Panc1 (cell line): ENCODE data around the gene KCNQ1. TPM values are rescaled to one million over a fixed set of nuclear protein-coding genes. Genes with fewer than 3 reads are reported as not detected.

ENCODE experiments used
- ATAC-seq: fragments of 200-7000 bp; cut with Tn5 transposase; 2 replicates; pipeline ENCODE4 v1.9.1; 2020; ENCODE audit warnings: mild to moderate bottlenecking, moderate library complexity
- BruUV-seq: library from RNA; stranded (reverse); fragments of 400-500 nt; replicated peaks from 2 replicates; lab custom pipeline; 2021; lab: Mats Ljungman, UMichigan
- CTCF ChIA-PET: fragments of 300-600 bp; sonication (Branson Sonifier 250); formaldehyde crosslinking; loops from one replicate; lab custom pipeline; 2022; ENCODE audit warnings: antibody characterized with exemption; lab: Charles Lee
- POLR2A ChIA-PET: fragments of 300-600 bp; sonication (Branson Sonifier 250); formaldehyde crosslinking; loops from one replicate; lab custom pipeline; 2022; ENCODE audit warnings: antibody characterized with exemption; lab: Charles Lee
- DNase-seq: peaks from one replicate; pipeline ENCODE4 v3.0.0-alpha.2; 2010; ENCODE audit warnings: low read depth, low spot score
- H3K27ac ChIP-seq: 2 replicates; pipeline ENCODE4 v1.5.1; 2011; ENCODE audit warnings: mild to moderate bottlenecking, low read length, inconsistent platforms
- H3K27me3 ChIP-seq: fragments of 200-500 bp; sonication (Bioruptor generic); 2 replicates; pipeline ENCODE4 v1.6.0; 2014; ENCODE audit warnings: low read length, inconsistent platforms; ENCODE audit not compliant: control insufficient read depth, insufficient read depth
- H3K36me3 ChIP-seq: fragments of 200-500 bp; sonication (Bioruptor generic); 2 replicates; pipeline ENCODE4 v1.5.1; 2014; ENCODE audit warnings: inconsistent platforms, mild to moderate bottlenecking, low read length, moderate library complexity; ENCODE audit not compliant: control insufficient read depth, insufficient read depth
- H3K4me1 ChIP-seq: 2 replicates; pipeline ENCODE4 v1.5.1; 2011; ENCODE audit warnings: inconsistent platforms, mild to moderate bottlenecking, low read length, moderate library complexity; ENCODE audit not compliant: control insufficient read depth, insufficient read depth
- H3K4me3 ChIP-seq, 2 experiments: 2 replicates each; pipeline ENCODE4 v1.5.1; 2011 to 2012; ENCODE audit warnings: low read depth in 2 of 2, low read length in 2 of 2, mild to moderate bottlenecking in 2 of 2, inconsistent platforms in 1 of 2, moderate library complexity in 1 of 2
- H3K9me3 ChIP-seq: fragments of 200-500 bp; sonication (Bioruptor generic); 2 replicates; pipeline ENCODE4 v1.5.1; 2014; ENCODE audit warnings: low read depth, mild to moderate bottlenecking, inconsistent platforms, low read length, moderate library complexity; ENCODE audit not compliant: control insufficient read depth, insufficient read depth
- POLR2AphosphoS5 ChIP-seq: IDR thresholded peaks from 2 replicates; pipeline ENCODE4 v1.6.1; 2012; ENCODE audit warnings: mild to moderate bottlenecking, low read depth, low read length, moderate library complexity
- REST ChIP-seq, 2 experiments: IDR thresholded peaks; 2 replicates each; pipeline ENCODE4 v1.6.1; 2011 to 2012; ENCODE audit warnings: low read depth in 2 of 2, control low read depth in 1 of 2, low read length in 1 of 2, mild to moderate bottlenecking in 1 of 2, moderate library complexity in 1 of 2; ENCODE audit not compliant: insufficient read depth in 1 of 2
- SIN3A ChIP-seq: IDR thresholded peaks from 2 replicates; pipeline ENCODE4 v1.6.1; 2012; ENCODE audit warnings: low read depth, mild to moderate bottlenecking, low read length, moderate library complexity, borderline replicate concordance; ENCODE audit not compliant: insufficient read depth
- TCF7L2 ChIP-seq: IDR thresholded peaks from 2 replicates; pipeline ENCODE4 v1.6.1; 2011; ENCODE audit warnings: mild to moderate bottlenecking, low read depth, low read length, inconsistent platforms
- in situ Hi-C: cut with HindIII; loops from 2 replicates; pipeline ENCODE4 v1.10.0; 2016; ENCODE audit warnings: low sequenced_read_pairs, low pct_unique_long_range_greater_than_20kb
- intact Hi-C: fragments of 100-400 bp; cut with micrococcal nuclease; formaldehyde crosslinking; loops from one replicate; pipeline ENCODE4 v1.10.0; 2022; ENCODE audit not compliant: unreplicated experiment
- total RNA-seq: library from RNA; stranded (reverse); gene quantifications from one replicate; pipeline ENCODE4 v1.2.1, GENCODE V29; 2021; ENCODE audit not compliant: unreplicated experiment
- TF ChIP-seq, protein P1 (sequence below): fragments of 450-650 bp; IDR thresholded peaks from 2 replicates; pipeline ENCODE4 v1.5.1; 2017; ENCODE audit warnings: mild to moderate bottlenecking

Gene KCNQ1
- total RNA-seq, 1 experiment from 2014 or later: 1.0 TPM

- TF ChIP-seq REST (IDR thresholded peaks at IDR 0.05; ENCODE audit: insufficient read depth in 1 of 2, low read depth in 2 of 2, low read length in 1 of 2): no peak
- TF ChIP-seq POLR2AphosphoS5: no peak
- TF ChIP-seq SIN3A: no peak
- TF ChIP-seq TCF7L2: no peak
- TF ChIP-seq, protein P1, sequence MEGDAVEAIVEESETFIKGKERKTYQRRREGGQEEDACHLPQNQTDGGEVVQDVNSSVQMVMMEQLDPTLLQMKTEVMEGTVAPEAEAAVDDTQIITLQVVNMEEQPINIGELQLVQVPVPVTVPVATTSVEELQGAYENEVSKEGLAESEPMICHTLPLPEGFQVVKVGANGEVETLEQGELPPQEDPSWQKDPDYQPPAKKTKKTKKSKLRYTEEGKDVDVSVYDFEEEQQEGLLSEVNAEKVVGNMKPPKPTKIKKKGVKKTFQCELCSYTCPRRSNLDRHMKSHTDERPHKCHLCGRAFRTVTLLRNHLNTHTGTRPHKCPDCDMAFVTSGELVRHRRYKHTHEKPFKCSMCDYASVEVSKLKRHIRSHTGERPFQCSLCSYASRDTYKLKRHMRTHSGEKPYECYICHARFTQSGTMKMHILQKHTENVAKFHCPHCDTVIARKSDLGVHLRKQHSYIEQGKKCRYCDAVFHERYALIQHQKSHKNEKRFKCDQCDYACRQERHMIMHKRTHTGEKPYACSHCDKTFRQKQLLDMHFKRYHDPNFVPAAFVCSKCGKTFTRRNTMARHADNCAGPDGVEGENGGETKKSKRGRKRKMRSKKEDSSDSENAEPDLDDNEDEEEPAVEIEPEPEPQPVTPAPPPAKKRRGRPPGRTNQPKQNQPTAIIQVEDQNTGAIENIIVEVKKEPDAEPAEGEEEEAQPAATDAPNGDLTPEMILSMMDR: no peak
- Histone ChIP-seq H3K27ac (no peak overlapping the region), H3K4me1 (no peaks in the 10 kb centered on the region), H3K9me3 (no peaks in the 10 kb centered on the region), H3K36me3 (no peaks in the 10 kb centered on the region), H3K4me3 (no peak overlapping the region), H3K27me3 (no peaks in the 10 kb centered on the region)
- POLR2A ChIA-PET: interaction anchor here (0.6 kb wide), 1 partner anchor 499 kb away, joined by 5 read pairs; no protein-coding TSS in a partner anchor
- CTCF ChIA-PET: no interaction called here
- in situ Hi-C loops: no loop called here
- intact Hi-C loops: no loop called here
- no TSS peak for BruUV-seq
- no peak for DNase-seq
- no peak for ATAC-seq
These were observed 432.7 kb downstream of the KCNQ1 start for GRCh38 chr11:2877474-2877873.

GRCh38 chr11:2878782-2879181, 434.0 kb downstream of the KCNQ1 start:
- Histone ChIP-seq H3K9me3 (no peaks in the 10 kb centered on the region), H3K27me3 (no peaks in the 10 kb centered on the region), H3K36me3 (no peaks in the 10 kb centered on the region), H3K4me1 (no peaks in the 10 kb centered on the region), H3K4me3 (no peak overlapping the region), H3K27ac (no peak overlapping the region)
- ATAC-seq (no peak), DNase-seq (no peak)
- TF ChIP-seq SIN3A (no peak), TCF7L2 (no peak), REST (IDR thresholded peaks at IDR 0.05; ENCODE audit: insufficient read depth in 1 of 2, low read depth in 2 of 2, low read length in 1 of 2) (no peak)
- BruUV-seq: no TSS peak
- intact Hi-C loops: no loop called here
- ChIA-PET POLR2A (interaction anchor here (0.6 kb wide), 1 partner anchor 701 kb away, joined by 4 read pairs; no protein-coding TSS in a partner anchor), CTCF (interaction anchor here (1.2 kb wide), 1 partner anchor 9 kb away, joined by 4 read pairs; no protein-coding TSS in a partner anchor)
- in situ Hi-C loops: no loop called here
